Effector CD4-positive, alpha-beta T cell (primary cell): Measurements from ENCODE around the gene RFXAP.

Source experiments
- DNase-seq: peaks from one replicate; pipeline ENCODE4 v3.0.0-alpha.2; 2020

Gene RFXAP

DNA sequence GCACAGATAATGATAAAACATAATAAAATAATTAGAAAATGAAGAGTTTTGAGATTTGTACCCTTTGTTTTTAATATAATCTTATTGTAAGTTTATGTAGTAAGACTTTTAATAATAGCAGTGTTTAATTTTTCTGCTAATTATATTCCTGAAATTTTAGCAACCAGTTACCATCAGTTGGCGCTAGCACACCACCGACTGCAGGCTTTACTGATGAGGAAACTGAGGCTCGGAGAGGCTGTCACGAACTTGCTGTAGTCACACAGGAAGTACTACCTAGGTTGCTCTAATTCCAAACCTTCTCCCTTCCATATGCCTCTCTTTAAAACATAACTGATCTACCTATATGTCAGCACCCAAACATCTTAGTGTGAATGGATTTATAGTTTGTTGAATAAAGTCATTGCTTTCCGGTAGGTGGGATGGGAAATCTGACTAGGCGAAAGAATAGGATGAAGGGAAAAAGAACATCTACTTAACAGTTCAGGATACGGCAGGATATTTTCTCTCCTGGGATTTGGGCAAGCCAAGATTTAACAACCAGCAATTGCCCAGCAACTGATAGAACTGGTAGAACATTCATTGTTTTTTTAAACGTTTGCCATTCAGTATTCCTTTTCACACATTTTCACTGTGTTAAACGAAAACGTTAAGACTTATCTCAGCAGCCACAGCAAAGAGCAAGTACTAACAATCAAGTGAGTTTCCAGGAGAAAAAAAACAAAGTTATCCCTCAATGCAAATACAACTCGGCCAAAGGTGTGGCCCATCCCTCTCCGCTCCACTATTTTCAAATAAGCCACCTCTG lies 822 bp upstream of the RFXAP start:
- no peak for DNase-seq

DNA sequence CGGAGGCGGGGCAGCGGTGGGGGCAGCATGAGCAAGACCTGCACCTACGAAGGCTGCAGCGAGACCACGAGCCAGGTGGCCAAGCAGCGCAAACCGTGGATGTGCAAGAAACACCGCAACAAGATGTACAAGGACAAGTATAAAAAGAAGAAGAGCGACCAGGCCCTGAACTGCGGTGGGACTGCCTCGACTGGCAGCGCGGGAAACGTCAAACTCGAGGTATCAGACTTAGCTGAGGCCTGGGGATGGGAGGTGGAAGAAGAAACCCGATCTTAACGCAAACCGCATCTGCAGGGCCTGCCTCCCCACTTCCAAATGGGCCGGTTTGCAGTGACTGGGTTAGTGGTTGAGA lies 693 bp downstream of the RFXAP start:
- no peak for DNase-seq

DNA sequence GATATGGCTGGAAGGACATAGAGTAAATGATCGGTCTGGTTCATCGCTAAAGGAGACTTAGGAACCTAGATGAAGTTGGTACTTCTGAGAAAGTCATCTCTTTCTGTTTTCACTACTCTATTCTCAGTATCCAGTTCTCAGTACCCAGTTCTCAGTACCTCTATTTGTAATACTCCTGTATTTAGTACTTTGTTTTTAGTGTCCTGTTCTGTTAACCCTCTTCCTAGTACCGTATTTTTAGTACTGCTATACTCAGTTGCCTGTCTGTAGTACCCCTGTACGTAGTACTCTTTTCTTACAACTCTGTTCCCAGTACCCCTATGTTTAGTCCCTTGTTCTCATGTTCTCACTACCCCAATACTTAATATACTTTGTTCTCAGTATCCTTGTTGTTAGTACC lies 1.2 kb downstream of the RFXAP start:
- DNase-seq, result no peak

DNA sequence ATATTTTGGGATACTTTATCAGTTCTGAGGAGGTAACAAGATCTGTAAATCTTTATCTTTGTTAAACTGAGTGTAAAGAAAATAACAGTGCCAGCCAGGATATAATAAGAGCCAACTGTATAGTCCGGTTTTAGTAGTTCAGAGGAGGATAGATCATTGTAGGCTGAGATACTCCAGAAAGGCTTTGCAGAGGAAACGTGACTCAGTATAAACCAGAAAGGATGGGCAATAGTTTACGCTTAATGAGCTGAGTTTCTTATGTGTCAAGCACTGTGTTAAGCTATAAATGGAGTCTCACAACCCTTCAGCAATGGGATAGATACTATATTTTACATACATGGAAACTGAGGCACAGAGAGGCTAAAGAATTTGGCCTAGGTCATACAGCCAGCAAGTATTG lies 3.8 kb downstream of the RFXAP start:
- no peak for DNase-seq

DNA sequence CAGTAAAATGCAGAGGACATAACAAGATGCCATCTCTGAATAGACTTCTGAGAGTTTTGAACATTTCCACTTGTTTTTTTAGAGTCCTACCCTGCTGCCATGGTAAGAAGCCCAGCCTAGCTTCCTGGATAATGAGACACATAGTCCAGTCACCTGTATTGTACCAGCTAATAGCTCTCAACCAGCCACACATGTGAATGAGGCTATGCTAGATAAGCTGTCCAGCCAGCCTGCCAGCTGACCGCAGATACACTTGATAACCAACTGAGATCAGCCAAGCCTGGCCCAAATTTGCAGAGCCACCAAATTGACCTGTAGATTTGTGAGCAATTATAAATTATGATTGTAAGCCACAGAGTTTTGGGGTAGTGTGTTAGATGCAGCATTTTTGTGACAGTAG lies 10.7 kb downstream of the RFXAP start:
- DNase-seq, result no peak

DNA sequence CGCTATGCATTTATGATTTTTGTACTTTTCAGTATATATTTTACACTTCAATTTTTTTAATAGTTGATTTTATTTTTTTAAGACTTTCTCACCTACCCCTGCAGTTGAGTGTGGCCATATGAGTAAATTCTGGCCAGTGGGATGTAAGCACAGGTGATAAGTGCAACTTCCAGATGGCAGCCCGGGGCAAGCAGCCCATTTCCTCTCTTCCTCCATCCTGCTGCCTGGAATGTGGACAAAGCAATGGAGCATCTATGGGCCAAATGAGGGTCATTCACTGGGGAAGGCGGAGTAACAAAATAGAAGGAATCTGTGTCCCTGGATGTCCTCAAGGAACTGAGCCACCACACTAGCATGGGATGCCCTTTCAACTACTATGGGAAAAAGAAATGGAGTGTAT lies 12.3 kb downstream of the RFXAP start:
- DNase-seq, result no peak

DNA sequence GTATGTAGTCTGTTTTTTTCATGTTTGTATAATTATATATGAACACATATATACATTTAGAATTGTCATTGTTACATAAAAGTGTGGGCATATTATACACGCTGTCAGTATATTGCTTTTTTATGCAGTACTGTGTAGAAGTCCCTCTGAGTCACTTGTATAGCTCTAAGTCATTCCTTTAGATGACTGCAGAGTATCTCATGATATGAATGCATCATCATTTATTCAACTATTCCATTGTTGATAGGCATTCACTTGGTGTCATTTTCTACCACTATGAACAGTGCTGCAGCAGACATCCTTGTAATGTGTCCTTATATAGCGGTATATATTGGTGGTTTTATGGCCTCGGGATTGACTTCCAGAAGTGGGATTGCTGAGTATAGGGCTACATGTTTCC lies 15.3 kb downstream of the RFXAP start:
- DNase-seq, result no peak

DNA sequence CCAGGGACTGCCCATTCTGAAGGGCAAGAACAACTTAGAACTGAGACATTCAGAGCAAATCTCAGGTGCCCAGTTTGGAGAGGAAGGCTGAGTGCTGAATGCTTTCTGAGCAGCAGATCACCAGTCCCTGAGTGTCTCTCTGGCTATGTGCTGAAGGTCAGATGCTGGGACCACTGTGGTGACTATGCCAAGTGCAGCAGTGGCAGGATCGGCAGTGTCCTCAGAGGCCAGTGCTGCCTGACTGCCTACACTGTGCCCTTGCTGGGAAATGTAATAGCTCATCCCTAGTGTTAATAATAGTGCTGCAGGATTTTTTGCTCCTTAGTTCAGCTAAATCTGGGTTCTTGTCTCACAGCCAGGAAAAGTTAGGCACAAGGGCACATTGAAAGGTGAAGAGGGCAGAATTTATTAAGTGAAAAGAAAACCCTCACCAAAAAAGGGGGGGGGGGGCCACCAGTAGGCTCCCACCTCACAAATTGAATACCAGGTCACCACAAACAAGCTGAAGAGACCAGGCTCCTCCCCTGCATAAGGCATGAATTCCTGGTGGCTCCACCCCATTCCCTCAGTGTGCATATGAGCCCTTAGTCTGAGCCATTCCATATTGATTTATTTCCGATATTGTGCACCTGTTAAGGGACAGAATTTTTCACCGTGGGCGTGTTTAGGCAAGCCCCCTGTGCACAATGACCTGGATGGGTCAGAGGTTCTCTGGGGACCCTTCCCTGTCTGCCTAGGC lies 18.5 kb downstream of the RFXAP start:
- no peak for DNase-seq

DNA sequence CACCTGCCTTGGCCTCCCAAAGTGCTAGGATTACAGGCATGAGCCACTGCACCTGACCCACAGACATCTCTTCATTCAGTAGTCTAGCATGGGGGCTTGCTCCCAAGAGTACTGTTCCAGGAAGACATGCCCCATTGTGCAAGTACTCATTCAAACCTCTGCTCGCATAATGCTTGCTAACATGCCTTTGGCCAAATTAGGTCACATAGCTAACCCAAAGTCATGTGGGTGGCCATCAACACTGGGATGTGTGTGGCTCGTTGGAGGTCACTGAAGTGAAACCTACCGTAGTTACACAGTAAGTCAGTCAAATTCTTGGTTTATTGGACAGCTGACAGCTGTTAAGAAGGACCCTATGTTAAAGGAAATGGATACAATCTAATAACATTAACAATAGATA lies 20.3 kb downstream of the RFXAP start:
- no peak for DNase-seq

DNA sequence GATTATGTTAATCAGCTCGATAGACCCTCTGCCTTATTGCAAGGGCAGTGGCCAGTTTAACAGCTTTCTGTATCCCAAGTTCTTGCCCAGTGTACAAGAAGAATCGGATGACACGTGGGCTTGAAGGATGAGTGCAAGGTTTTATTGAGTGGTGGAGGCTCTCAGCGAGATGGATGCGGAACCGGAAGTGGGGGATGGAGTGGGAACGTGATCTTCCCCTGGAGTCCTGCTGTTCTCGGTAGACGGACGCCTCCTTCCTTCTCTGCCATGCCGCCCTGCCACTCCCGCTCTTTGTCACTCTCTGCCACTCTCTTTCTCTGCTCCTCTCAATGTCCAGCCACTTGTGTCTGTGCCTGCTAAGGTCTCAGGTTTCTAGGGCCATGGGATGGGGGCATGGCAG lies 21.0 kb downstream of the RFXAP start:
- no peak for DNase-seq

DNA sequence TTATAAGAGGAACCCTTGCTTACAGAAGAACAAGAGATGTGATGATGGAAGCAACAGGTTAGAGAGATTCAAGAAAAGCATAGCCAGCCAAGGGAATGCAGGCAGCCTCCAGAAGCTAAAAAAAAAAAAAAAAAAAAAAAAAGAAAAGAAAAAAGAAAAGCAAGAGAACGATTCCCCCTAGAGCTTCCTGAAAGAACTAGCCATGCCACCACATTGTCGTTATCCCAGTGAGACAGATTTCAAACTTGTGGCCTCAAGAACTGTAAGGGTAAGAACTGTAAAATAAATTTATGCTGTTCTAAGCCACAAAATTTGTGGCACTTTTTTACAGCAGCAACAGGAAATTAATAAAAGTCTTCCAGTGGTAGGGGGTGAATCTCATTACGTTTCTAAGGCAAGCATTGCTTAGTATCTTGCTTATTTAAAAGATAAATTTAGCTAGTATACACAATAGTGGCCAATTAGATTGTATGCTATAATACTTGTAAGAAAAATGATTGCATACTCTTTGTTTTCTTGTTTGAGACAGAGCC lies 21.8 kb downstream of the RFXAP start:
- no peak for DNase-seq

DNA sequence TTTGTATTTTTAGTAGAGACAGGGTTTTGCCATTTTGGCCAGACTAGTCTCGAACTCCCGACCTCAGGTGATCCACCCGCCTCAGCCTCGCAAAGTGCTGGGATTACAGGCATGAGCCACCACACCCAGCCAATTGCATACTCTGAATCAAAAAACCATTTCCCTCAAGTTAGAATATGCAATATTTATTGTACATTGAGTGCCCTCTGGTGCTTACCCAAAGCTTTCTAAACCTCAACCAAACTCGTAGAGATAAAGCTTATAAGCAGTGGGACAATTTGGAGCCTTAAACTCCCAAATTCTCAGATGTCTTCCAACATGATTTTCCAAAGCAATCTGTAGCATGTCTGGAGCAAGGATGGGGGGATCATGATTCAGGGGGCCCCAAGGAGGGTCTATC lies 22.4 kb downstream of the RFXAP start:
- no peak for DNase-seq

DNA sequence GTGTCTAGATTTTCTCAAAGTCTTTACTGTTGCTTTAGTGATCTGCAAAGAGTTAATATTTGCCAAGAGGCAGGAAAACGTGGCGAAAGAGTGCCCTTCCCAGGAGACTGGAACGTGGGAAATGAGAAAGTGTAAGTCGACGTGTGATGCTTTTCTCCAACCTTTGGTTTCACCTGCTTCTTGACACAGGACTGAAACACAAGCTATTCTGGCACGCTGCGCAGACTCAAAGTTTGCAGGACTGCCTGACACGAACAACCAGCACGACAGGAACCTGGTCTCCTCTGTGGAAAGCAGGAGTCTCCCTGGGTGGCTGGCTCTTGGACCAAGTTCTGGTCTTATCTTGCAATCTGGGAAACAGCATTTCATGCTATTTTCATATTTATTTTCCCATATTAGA lies 28.6 kb downstream of the RFXAP start:
- DNase-seq, result no peak

DNA sequence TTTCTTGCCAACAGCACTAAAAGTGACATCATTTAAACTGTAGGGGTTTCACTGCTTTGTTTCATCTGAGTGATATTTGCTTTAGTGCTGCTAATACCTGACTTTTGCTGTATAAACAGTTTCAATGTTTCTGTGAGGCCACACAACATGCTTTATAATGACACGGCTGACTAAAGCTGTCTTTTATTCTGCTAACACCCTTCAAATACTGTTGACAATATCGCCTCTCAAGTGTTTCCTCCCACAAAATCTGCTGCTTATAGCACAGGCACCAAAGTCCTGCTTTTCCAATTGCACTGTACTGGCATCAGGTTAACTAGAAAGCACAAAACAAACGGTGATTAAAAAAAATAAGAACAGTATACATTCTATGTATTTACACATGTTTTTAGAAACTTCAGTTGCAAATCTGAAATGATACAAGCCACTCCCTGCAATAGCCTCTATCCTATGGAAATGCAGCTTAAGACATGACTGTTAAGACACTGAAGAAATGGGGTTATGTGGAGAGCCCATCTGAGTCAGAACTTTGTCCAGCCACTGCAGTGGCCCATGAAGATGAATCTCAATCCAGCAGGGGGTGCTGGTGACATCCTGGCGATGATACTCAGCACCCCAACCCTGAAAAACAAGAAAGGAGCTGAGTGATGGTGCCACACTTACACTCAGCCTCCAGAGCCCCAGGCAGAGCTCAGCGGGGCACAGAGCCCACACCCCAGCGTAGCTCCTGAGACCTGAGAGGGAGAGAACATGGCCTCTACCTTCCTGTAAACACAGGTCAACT lies 29.4 kb downstream of the RFXAP start:
- DNase-seq, result no peak

DNA sequence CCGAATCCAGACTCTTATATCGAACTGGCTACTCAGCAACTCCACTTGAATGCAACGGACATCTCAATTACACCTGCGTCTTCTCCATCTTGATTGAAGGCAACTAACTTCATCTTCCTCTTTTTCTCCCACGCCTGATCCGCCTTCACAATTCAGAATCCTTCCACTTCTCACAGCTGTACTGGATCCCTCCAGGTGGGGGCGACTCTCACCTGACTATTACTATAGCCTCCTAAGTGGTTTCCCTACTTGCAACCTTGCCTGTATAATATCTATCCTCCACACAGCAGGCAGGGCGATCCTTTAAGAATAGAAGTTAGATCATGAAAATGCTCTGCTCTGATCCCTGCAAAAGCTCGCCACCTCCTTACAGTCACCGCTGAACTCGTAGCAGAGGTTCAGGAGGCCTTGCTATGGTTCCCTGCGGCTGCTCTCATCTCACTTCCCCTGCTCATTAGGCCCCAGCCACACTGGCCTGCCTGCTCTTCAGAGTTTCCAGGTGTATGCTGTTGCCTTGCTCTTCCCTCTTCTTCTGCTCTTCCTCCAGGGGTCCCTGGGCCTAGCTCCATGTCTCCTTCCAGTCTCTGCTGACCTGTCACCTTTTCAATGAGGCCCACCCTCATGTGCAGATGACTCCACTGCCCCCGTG lies 31.9 kb downstream of the RFXAP start:
- no peak for DNase-seq

DNA sequence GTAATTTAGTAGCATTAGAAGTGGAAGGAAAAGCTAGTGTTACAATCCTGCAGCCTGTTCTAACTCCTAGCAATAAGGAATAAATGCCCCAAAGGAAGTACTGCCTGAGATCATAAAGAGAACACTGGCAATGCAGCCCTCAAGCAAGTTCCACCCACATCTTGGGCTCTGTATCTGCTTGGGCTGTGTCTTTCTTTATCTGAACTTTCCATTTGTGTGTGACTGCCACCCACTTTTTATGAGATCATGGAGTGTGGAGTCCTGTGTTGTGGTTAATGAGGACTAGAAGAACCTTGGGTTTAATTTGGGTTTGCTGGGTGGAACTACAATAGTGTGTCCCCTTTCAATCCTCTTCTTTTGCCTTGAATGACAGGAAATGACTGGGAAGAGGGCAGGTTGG lies 38.2 kb downstream of the RFXAP start:
- no peak for DNase-seq

DNA sequence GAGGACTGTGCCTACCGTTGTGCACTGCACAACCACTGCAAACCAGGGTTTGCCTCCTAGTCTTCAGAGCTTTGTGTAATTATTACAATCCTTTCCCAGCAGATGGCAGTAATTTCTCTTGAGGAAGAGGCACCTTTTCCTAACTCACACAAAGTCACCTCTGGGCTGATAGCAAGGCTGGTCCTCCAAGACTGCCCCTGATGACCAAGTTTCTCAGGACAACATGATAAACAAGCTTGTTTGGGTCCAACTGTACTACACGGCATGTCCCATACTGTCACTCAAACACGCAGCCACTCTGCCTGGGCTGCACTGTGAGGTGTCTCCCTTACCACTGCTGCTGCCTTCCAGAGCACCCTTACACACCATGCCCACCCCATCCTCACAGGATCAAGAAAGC lies 39.3 kb downstream of the RFXAP start:
- no peak for DNase-seq

DNA sequence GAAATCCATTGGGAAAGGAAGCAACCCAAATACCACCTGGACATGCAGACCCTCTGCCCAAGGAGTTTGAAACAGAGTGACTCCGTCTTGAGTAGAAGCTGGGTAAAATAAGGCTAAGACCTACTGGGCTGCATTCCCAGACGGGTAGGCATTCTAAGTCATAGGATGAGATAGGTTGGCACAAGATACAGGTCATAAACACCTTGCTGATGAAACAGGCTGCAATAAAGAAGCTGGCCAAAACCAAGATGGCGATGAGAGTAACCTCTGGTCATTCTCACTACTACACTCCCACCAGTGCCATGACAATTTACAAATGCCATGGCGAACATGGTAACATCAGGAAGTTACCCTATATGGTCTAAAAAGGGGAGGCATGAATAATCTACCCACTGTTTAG lies 40.2 kb downstream of the RFXAP start:
- no peak for DNase-seq

DNA sequence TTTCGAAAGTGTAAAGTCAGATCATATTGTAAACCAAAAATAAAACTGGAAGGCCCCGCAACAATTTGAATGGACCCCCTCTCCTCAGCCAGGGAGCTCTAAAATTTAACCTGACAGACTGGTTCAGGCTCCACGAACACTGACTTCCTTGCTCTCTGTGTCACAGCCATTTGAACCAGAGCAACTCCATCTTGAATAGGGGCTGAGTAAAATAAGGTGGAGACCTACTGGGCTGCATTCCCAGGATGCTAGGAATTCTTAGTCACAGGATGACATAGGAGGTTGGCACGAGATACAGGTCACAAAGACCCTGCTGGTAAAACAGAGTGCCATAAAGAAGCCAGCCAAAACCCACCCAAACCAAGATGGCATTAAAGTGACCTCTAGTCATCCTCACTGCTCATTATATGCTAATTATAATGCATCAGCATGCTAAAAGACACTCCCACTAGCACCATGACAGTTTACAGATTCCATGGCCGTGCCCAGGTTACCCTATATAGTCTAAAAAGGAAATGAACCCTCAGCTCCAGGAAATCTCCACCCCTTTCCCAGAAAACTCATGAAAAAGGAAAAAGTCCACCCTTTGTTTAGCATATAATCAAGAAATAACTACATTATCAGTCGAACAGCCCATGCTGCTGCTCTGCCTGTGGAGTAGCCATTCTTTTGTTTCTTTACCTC lies 43.1 kb downstream of the RFXAP start:
- DNase-seq, result no peak

DNA sequence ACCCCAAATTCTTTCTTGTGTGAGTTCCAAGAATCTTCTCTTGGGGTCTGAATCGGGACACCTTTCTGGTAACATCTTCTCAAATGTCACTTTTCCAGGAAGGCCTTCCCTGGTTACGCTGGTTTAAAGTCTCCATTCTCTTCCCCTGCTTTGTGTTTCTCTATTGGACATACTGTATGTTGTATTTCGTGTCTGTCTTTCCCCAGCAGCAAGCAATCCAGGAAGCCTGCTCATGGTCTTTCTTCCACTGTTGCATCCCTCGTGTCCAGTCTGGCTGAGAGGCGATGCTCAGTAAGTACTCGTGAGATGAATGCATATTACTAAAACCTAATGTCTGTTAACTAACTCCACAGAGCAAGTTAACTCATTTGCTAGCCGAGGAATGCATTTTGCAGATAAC lies 43.7 kb downstream of the RFXAP start:
- DNase-seq, result no peak

DNA sequence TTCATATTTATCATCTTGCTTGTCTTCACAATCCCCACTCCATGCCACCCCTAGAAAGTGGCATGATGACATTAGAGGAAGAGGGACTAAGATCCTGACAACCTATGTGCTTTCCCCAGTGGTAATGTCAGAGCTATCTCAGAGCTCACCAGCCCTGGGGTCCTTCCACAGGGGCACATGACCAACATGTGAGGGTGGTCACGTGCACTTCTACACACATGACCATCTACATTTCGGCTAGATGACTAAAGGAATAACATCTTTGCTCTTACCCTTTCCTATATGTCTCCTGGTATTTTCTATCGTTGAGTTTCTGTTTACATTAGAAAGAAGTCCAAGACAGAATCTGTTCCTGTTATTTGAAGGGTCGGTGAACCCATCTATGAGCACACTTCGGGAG lies 46.2 kb downstream of the RFXAP start:
- no peak for DNase-seq

DNA sequence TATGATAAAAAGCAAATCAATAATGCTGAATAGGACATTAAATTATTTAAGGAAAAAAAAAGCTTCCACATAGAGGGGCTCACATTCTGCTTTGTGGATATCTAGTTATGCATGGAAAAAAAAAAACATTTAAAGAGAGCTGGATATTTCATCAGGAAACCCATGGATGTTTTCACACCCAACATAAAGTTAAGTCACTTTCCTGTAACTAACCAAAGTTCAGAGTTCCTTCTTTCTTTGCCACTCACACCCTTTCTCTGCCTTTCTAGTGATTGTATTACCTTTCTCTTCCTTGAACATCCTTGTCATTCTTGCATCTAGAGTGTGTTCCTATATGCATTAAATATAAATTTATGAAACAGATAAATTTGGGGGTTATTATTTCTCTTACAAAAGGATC lies 47.2 kb downstream of the RFXAP start:
- DNase-seq, result no peak
